HG03039 (cell line): ENCODE data around the gene RXFP1.

Source experiments
- ATAC-seq: cut with Tn5 transposase; IDR thresholded peaks from one replicate; pipeline ENCODE4 v1.9.1; 2021; ENCODE audit warnings: mild to moderate bottlenecking, moderate library complexity; ENCODE audit not compliant: unreplicated experiment

RXFP1 gene

GRCh38 chr4:158540125-158540907, 18.6 kb downstream of the RXFP1 start:
- no peak for ATAC-seq

- no peak for ATAC-seq
Measured at GRCh38 chr4:158541506-158541905, 19.8 kb downstream of the RXFP1 start.

GRCh38 chr4:158543191-158543590, 21.5 kb downstream of the RXFP1 start:
- ATAC-seq, result no peak

GRCh38 chr4:158544141-158544540, 22.5 kb downstream of the RXFP1 start:
- ATAC-seq, result no peak

GRCh38 chr4:158553364-158553763, 31.7 kb downstream of the RXFP1 start:
- no peak for ATAC-seq

GRCh38 chr4:158560284-158560683, 38.6 kb downstream of the RXFP1 start:
- no peak for ATAC-seq

- no peak for ATAC-seq
Measured at GRCh38 chr4:158566860-158567259, 45.2 kb downstream of the RXFP1 start.

GRCh38 chr4:158571736-158572135, 50.1 kb downstream of the RXFP1 start:
- no peak for ATAC-seq

- no peak for ATAC-seq
Measured at GRCh38 chr4:158572608-158573007, 50.9 kb downstream of the RXFP1 start.

- ATAC-seq, result no peak
Measured at GRCh38 chr4:158578476-158578875, 56.8 kb downstream of the RXFP1 start.

- no peak for ATAC-seq
Measured at GRCh38 chr4:158580064-158580463, 58.4 kb downstream of the RXFP1 start.

- no peak for ATAC-seq
Measured at GRCh38 chr4:158581161-158581560, 59.5 kb downstream of the RXFP1 start.

- ATAC-seq, result no peak
Measured at GRCh38 chr4:158586881-158587280, 65.2 kb downstream of the RXFP1 start.

GRCh38 chr4:158588285-158588684, 66.6 kb downstream of the RXFP1 start:
- ATAC-seq, result no peak

- ATAC-seq, result no peak
Measured at GRCh38 chr4:158588777-158589176, 67.1 kb downstream of the RXFP1 start.

- ATAC-seq, result no peak
Measured at GRCh38 chr4:158590306-158590705, 68.6 kb downstream of the RXFP1 start.

- ATAC-seq, result no peak
Measured at GRCh38 chr4:158590824-158591223, 69.1 kb downstream of the RXFP1 start.

- no peak for ATAC-seq
Measured at GRCh38 chr4:158597879-158598596, 76.4 kb downstream of the RXFP1 start.

- ATAC-seq, result no peak
Measured at GRCh38 chr4:158599150-158599549, 77.5 kb downstream of the RXFP1 start.

GRCh38 chr4:158599765-158600498, 78.2 kb downstream of the RXFP1 start:
- ATAC-seq, result no peak

GRCh38 chr4:158604369-158604768, 82.7 kb downstream of the RXFP1 start:
- ATAC-seq, result no peak

- ATAC-seq, result no peak
Measured at GRCh38 chr4:158605393-158605792, 83.7 kb downstream of the RXFP1 start.
